ACC112 (cell line): ENCODE data around the gene C3.

Experiments used
- H2AFZ ChIP-seq: fragments of 200-600 bp; sonication (generic); one replicate; pipeline ENCODE4 v1.6.0; 2017; ENCODE audit warnings: antibody characterized with exemption, low read length; ENCODE audit not compliant: unreplicated experiment
- H3K27ac ChIP-seq: fragments of 200-600 bp; sonication (generic); 2 replicates; pipeline ENCODE4 v1.5.1; 2014; ENCODE audit warnings: low read depth, mild to moderate bottlenecking, antibody characterized with exemption, low read length, moderate library complexity
- H3K27me3 ChIP-seq: fragments of 200-600 bp; sonication (generic); 2 replicates; pipeline ENCODE4 v1.6.1; 2014; ENCODE audit warnings: mild to moderate bottlenecking, antibody characterized with exemption, low read length, moderate library complexity, mixed read lengths; ENCODE audit not compliant: insufficient read depth
- H3K36me3 ChIP-seq: fragments of 200-600 bp; sonication (generic); 2 replicates; pipeline ENCODE4 v1.6.1; 2016; ENCODE audit warnings: mild to moderate bottlenecking, antibody characterized with exemption, low read length, moderate library complexity, mixed read lengths; ENCODE audit not compliant: insufficient read depth
- H3K4me1 ChIP-seq: fragments of 200-600 bp; sonication (generic); one replicate; pipeline ENCODE4 v1.6.1; 2016; ENCODE audit warnings: low read length, mixed read lengths; ENCODE audit not compliant: insufficient read depth, unreplicated experiment, control insufficient read depth
- H3K4me3 ChIP-seq: fragments of 200-600 bp; sonication (generic); 2 replicates; pipeline ENCODE4 v1.5.1; 2014; ENCODE audit warnings: mild to moderate bottlenecking, low read depth, low read length
- H3K79me2 ChIP-seq: fragments of 200-600 bp; sonication (generic); one replicate; pipeline ENCODE4 v1.6.0; 2016; ENCODE audit warnings: low read length; ENCODE audit not compliant: control insufficient read depth, unreplicated experiment, insufficient read depth

C3 gene

GRCh38 chr19:6719540-6719861 lies 949 bp downstream of the C3 start:
- Histone ChIP-seq H3K4me3 (peak overlapping the region; percentile 77), H3K4me1 (peaks cover 20% of the 10 kb centered on the region), H3K79me2 (no peaks in the 10 kb centered on the region), H3K36me3 (peaks cover 14% of the 10 kb centered on the region; the same call in 1 of the 2 replicates), H3K27me3 (no peaks in the 10 kb centered on the region), H2AFZ (no peak overlapping the region), H3K27ac (no peak overlapping the region)

- H3K4me3 ChIP-seq = peak overlapping the region; percentile 77
- peaks cover 14% of the 10 kb centered on the region; the same call in 1 of the 2 replicates for H3K36me3 ChIP-seq
- peaks cover 20% of the 10 kb centered on the region for H3K4me1 ChIP-seq
- H3K79me2 ChIP-seq = no peaks in the 10 kb centered on the region
- H3K27ac ChIP-seq = no peak overlapping the region
- H3K27me3 ChIP-seq = no peaks in the 10 kb centered on the region
- H2AFZ ChIP-seq = no peak overlapping the region
Observed at GRCh38 chr19:6718741-6719539, 1.5 kb downstream of the C3 start.

DNA sequence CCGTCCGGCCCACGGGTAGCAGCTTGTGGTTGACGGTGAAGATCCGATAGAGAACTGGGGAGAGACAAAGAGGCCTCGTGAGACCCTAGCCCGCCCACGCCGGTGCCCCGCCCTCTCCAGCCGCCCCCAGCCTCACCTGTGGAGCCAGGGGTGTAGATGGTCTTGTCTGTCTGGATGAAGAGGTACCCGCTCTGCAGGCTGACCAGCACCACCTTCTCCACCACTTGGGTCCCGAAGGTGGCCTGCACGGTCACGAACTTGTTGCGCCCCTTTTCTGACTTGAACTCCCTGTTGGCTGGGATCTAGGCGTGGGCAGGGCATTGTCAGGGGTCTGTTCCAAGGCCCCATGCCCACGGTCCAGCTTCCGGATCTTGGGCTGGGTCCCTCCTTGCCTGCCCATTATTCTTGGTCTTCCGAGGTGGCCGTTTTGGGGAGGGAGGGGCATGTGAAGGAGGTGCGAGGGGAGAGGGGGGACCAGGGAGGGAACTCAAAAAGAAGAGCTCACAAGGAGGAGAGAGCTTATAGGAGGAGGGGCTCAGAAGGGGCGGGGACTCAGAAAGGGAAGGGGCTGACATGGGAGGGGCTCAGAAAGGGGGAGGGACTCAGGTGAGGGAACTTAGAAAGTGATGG lies 2.2 kb downstream of the C3 start:
- Histone ChIP-seq H3K36me3 (peaks cover 14% of the 10 kb centered on the region; the same call in 1 of the 2 replicates), H2AFZ (no peak overlapping the region), H3K4me1 (peaks cover 20% of the 10 kb centered on the region), H3K4me3 (peak overlapping the region; percentile 21; the same call in 1 of the 2 replicates), H3K79me2 (no peaks in the 10 kb centered on the region), H3K27me3 (no peaks in the 10 kb centered on the region), H3K27ac (no peak overlapping the region)

DNA sequence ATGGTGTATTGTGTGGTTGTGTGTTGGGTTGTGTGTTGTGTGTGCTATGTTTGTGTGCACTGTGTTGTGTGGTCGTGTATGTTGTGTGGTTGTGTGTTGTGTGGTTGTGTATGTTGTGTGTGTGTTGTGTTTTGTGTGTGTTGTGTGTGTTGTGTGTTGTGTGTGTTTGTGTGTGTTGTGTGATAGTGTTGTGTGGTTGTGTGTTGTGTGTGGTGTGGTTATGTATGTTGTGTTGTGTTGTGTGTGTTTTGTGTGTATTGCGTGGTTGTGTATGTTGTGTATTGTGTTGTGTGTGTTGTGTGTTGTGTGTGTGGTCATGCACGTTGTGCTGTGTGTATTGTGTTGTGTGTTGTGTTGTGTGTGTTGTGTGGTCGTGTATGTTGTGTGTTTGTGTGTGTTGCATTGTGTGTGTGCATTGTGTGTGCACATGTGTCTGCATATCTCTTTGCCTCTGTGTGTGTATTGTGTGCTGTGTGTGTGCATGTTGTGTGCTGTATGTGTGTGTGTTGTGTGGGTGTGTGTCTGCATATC lies 2.9 kb downstream of the C3 start:
- Histone ChIP-seq H3K79me2 (no peaks in the 10 kb centered on the region), H3K27me3 (no peaks in the 10 kb centered on the region), H3K36me3 (peaks cover 14% of the 10 kb centered on the region; the same call in 1 of the 2 replicates), H2AFZ (no peak overlapping the region), H3K4me3 (no peak overlapping the region), H3K4me1 (peaks cover 14% of the 10 kb centered on the region), H3K27ac (no peak overlapping the region)

- no peaks in the 10 kb centered on the region for H3K27me3 ChIP-seq
- no peaks in the 10 kb centered on the region for H3K79me2 ChIP-seq
- H3K4me1 ChIP-seq = peaks cover 12% of the 10 kb centered on the region
- H2AFZ ChIP-seq = no peak overlapping the region
- no peak overlapping the region for H3K4me3 ChIP-seq
- H3K36me3 ChIP-seq = peaks cover 14% of the 10 kb centered on the region; the same call in 1 of the 2 replicates
- H3K27ac ChIP-seq = no peak overlapping the region
Observed at GRCh38 chr19:6717036-6717435, 3.4 kb downstream of the C3 start.

GRCh38 chr19:6716610-6716970 lies 3.9 kb downstream of the C3 start:
- no peak overlapping the region for H2AFZ ChIP-seq
- no peak overlapping the region for H3K27ac ChIP-seq
- no peaks in the 10 kb centered on the region for H3K27me3 ChIP-seq
- H3K4me3 ChIP-seq = no peak overlapping the region
- peaks cover 14% of the 10 kb centered on the region; the same call in 1 of the 2 replicates for H3K36me3 ChIP-seq
- no peaks in the 10 kb centered on the region for H3K79me2 ChIP-seq
- peaks cover 10% of the 10 kb centered on the region for H3K4me1 ChIP-seq

DNA sequence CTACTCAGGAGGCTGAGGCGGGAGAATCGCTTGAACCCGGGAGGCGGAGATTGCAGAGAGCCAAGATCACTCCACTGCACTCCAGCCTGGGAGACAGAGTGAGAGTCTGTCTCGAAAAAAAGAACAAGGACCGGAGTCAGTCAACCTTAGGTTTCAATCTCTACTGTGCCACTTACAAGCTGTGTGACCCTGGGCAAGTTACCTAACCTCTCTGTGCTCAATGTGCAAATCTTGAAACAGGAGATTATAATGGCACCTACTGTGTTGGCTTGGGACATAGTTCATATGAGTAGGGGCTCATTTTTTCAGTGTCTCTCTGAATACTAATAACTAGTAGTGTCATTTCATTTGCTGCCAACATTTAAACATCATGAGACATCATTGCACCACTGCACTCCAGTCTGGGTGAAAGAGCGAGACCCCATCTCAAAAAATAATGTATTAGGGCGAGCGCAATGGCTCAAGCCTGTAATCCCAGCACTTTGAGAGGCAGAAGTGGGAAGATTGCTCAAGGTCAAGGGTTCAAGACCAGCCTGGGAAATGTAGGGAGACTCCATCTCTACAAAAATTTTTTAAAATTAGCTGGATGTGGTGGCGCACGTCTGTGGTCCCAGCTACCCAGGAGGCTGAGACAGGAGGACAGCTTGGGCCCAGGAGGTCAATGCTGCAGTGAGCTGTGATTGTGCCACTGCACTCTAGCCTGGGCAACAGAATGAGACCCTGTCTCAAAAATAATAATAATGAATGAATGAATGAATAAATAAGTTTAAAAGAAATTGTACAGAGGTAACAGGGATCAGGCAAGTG lies 5.5 kb downstream of the C3 start:
- Histone ChIP-seq H3K27me3 (no peaks in the 10 kb centered on the region), H3K79me2 (no peaks in the 10 kb centered on the region), H2AFZ (no peak overlapping the region), H3K27ac (no peak overlapping the region), H3K4me1 (no peaks in the 10 kb centered on the region), H3K4me3 (no peak overlapping the region), H3K36me3 (peaks cover 14% of the 10 kb centered on the region; the same call in 1 of the 2 replicates)

GRCh38 chr19:6713773-6714692 lies 6.4 kb downstream of the C3 start:
- Histone ChIP-seq H3K27ac (no peak overlapping the region), H3K4me3 (no peak overlapping the region), H2AFZ (no peak overlapping the region), H3K36me3 (peaks cover 14% of the 10 kb centered on the region; the same call in 1 of the 2 replicates), H3K79me2 (no peaks in the 10 kb centered on the region), H3K4me1 (no peaks in the 10 kb centered on the region), H3K27me3 (no peaks in the 10 kb centered on the region)

GRCh38 chr19:6712692-6713670 lies 7.5 kb downstream of the C3 start:
- Histone ChIP-seq H3K27me3 (no peaks in the 10 kb centered on the region), H2AFZ (no peak overlapping the region), H3K4me3 (no peak overlapping the region), H3K79me2 (no peaks in the 10 kb centered on the region), H3K27ac (no peak overlapping the region), H3K36me3 (peaks cover 9% of the 10 kb centered on the region; the same call in 1 of the 2 replicates), H3K4me1 (no peaks in the 10 kb centered on the region)
